Naive B cell (primary cell): ENCODE measurements around the gene AKR7A3. TPM values are rescaled to one million over a fixed set of nuclear protein-coding genes. Genes with fewer than 3 reads are reported as not detected.
"Not testable (repeated sequence)": the region's sequence is repeated elsewhere in the genome, so short reads cannot be mapped to it uniquely, and the experiment has no call there.

Source experiments
- ATAC-seq, 2 donors: fragments of 150-1000 bp; cut with Tn5 transposase; 2 replicates each; pipeline ENCODE4 v1.10.0; 2021; ENCODE audit warnings: low read depth in 2 of 2, mild to moderate bottlenecking in 2 of 2, moderate library complexity in 2 of 2
- DNase-seq: peaks from one replicate; pipeline ENCODE4 v3.0.0; 2022
- H3K27ac Mint-ChIP-seq, 6 donors: one replicate each; pipeline ENCODE4 v1.8.0; 2020 to 2022; ENCODE audit warnings: mild to moderate bottlenecking in 6 of 6, mixed read lengths in 6 of 6, moderate library complexity in 5 of 6, inconsistent platforms in 2 of 6
- H3K27me3 Mint-ChIP-seq, 3 donors: one replicate each; pipeline ENCODE4 v1.8.0; 2021 to 2022; ENCODE audit warnings: mixed read lengths in 3 of 3, mild to moderate bottlenecking in 1 of 3
- H3K36me3 Mint-ChIP-seq, 2 donors: one replicate each; pipeline ENCODE4 v1.8.0; 2020 to 2022; ENCODE audit warnings: mixed read lengths in 2 of 2, inconsistent platforms in 1 of 2, mild to moderate bottlenecking in 1 of 2
- H3K4me1 Mint-ChIP-seq, 3 donors: one replicate each; pipeline ENCODE4 v1.8.0; 2020 to 2022; ENCODE audit warnings: mixed read lengths in 3 of 3, inconsistent platforms in 1 of 3, mild to moderate bottlenecking in 1 of 3, moderate library complexity in 1 of 3
- H3K4me3 Mint-ChIP-seq, 8 donors: one replicate each; pipeline ENCODE4 v1.8.0; 2020 to 2022; ENCODE audit warnings: mild to moderate bottlenecking in 8 of 8, mixed read lengths in 8 of 8, moderate library complexity in 8 of 8, inconsistent platforms in 2 of 8
- H3K9me3 Mint-ChIP-seq, 7 donors: one replicate each; pipeline ENCODE4 v1.8.0; 2020 to 2022; ENCODE audit warnings: mixed read lengths in 7 of 7, mild to moderate bottlenecking in 5 of 7, inconsistent platforms in 2 of 7, moderate library complexity in 1 of 7
- polyA plus RNA-seq, 6 donors: library from polyadenylated mRNA; unstranded; fragments of 300-500 nt; fragmentation: Illumina TruSeq; gene quantifications; one replicate each; pipeline ENCODE4 v1.2.3, GENCODE V29; 2021; ENCODE audit warnings: low read depth in 6 of 6

Gene AKR7A3
- polyA plus RNA-seq, 6 donors from 2014 or later = 0.21 TPM; not detected in 5

DNA sequence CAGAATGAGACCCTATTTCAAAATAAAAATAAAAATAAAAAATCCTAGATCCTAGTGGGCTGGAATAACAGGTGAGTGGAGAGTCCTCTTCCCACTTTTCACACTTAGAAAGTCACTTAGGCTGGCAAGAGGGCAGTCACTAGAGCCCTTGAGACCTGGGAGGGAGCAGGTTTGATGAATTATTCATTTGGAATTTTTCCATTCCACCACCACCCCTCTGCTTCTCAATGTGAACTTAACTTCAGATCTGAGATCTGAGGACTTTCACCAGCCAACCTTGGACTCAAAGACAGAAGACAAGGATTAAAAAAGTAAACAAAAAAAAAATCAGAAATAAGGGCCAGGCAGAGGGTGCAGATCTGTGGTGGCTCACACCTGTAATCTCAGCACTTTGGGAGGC, 16.5 kb downstream of the AKR7A3 start:
- DNase-seq (no peak), ATAC-seq (no peak)
- H3K4me1 Mint-ChIP-seq = peaks cover 0 to 8% (median 6%) of the 10 kb centered on the region in 3 donors
- no peak overlapping the region for H3K27ac Mint-ChIP-seq
- peaks cover 0 to 22% (median 16%) of the 10 kb centered on the region in 7 donors for H3K9me3 Mint-ChIP-seq
- H3K4me3 Mint-ChIP-seq = no peak overlapping the region
- H3K36me3 Mint-ChIP-seq = peaks cover 12 to 15% of the 10 kb centered on the region in 2 donors
- H3K27me3 Mint-ChIP-seq = peaks cover 13 to 36% (median 14%) of the 10 kb centered on the region in 3 donors

- Mint-ChIP-seq H3K27ac (peak overlapping the region in 1 of 6 donors; percentile 82), H3K36me3 (peaks cover 7 to 15% of the 10 kb centered on the region in 2 donors), H3K9me3 (peaks cover 0 to 17% (median 10%) of the 10 kb centered on the region in 7 donors), H3K27me3 (peaks cover 13 to 31% (median 14%) of the 10 kb centered on the region in 3 donors)
- ATAC-seq, DNase-seq, H3K4me3 Mint-ChIP-seq, H3K4me1 Mint-ChIP-seq: not testable (repeated sequence)
Observed at GRCh38 chr1:19270343-19270730, 18.2 kb downstream of the AKR7A3 start.

GRCh38 chr1:19269427-19270342, 18.9 kb downstream of the AKR7A3 start:
- ATAC-seq, DNase-seq, H3K4me1 Mint-ChIP-seq: not testable (repeated sequence)
- H3K4me3 Mint-ChIP-seq = peak overlapping the region in 1 of 8 donors; percentile 56
- H3K27me3 Mint-ChIP-seq = peaks cover 13 to 28% (median 14%) of the 10 kb centered on the region in 3 donors
- H3K9me3 Mint-ChIP-seq = peaks cover 0 to 11% (median 5%) of the 10 kb centered on the region in 7 donors
- peak overlapping the region in 1 of 6 donors; percentile 47 for H3K27ac Mint-ChIP-seq
- peaks cover 6 to 13% of the 10 kb centered on the region in 2 donors for H3K36me3 Mint-ChIP-seq

DNA sequence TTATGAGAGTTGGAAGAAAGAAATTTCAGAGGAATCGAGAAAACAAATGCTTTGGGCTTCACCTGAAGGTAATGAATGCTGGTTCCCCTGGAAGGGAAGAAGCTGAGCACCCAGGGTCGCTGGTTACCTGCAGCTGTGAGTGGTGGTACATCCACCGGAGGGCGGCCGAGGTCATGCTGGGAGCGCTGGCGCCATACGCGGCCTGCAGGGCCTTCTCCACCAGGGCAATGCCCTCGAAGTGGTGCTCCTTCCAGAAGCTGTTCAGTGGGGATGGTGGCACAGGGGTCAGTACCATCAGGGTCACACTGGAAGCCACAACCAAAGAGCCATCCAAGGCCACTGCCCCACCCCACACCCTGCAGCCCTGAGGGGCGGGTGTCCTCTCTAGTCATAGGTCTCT, 20.1 kb downstream of the AKR7A3 start:
- Mint-ChIP-seq H3K9me3 (peaks cover 0 to 6% (median 3%) of the 10 kb centered on the region in 7 donors), H3K27ac (peak overlapping the region in 2 of 6 donors; percentile 33 to 52), H3K4me1 (peaks cover 0 to 6% (median 5%) of the 10 kb centered on the region in 3 donors), H3K27me3 (peaks cover 9 to 20% (median 10%) of the 10 kb centered on the region in 3 donors), H3K4me3 (no peak overlapping the region), H3K36me3 (peaks cover 6 to 7% of the 10 kb centered on the region in 2 donors)
- ATAC-seq = no peak
- DNase-seq = no peak

- H3K4me1 Mint-ChIP-seq = no peaks in the 10 kb centered on the region
Observed at GRCh38 chr1:19262744-19263143, 25.8 kb downstream of the AKR7A3 start.

GRCh38 chr1:19262047-19262446, 26.5 kb downstream of the AKR7A3 start:
- Mint-ChIP-seq H3K4me1 (no peaks in the 10 kb centered on the region), H3K36me3 (peaks cover 0 to 11% of the 10 kb centered on the region in 2 donors), H3K9me3 (no peaks in the 10 kb centered on the region), H3K4me3 (no peak overlapping the region), H3K27ac (no peak overlapping the region), H3K27me3 (no peaks in the 10 kb centered on the region)
- DNase-seq = no peak
- no peak for ATAC-seq

More at GRCh38 chr1:19262744-19263143, 25.8 kb downstream of the AKR7A3 start:
- Mint-ChIP-seq H3K4me3 (no peak overlapping the region), H3K9me3 (no peaks in the 10 kb centered on the region), H3K27me3 (no peaks in the 10 kb centered on the region), H3K36me3 (peaks cover 0 to 6% of the 10 kb centered on the region in 2 donors), H3K27ac (no peak overlapping the region)
- no peak for DNase-seq
- no peak for ATAC-seq

DNA sequence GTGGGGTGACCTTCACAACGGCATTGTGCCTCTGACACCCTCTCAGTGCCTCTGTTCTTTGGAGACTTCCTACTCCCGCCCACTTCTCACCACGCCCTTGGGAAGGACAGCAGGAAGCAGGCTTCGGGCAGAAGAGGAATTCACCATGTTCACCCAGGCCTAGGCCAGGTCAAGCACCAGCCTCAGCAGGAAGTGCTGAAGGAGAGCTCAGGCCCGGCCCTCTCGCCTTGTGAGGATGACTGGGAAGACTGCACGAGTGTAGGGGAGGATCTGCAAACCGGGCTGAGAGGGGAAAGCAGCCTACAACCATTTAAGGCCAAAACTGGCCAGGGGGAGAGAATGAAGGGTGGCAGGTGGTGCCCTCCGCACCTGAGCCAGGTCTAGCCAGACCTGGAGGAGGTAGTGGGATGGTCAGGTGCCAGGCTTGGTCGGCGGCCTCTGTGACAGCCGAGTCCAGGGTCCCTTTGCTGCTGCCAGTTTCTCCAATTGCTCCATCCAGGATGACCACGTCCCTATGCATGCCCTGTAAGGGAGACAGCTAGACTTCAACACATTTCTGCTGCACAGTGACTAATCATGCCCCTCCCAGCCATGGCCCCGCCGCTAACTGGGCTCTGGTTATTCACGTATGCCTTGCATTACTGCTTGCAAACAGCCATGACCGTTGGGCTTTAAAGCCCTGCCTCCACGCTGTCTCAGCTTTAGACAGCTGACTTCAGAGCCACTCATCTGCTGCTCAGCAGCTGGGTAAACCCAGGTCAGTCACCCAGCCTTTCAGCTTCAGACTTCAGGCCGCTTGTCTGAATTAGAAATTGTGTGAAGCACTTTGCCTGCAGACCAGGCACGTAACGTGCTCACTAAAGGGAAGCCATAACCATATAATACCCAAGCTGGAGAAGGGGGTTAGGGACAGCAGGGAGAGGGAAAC, 28.1 kb downstream of the AKR7A3 start:
- no peak overlapping the region for H3K4me3 Mint-ChIP-seq
- no peak for DNase-seq
- H3K27me3 Mint-ChIP-seq = no peaks in the 10 kb centered on the region
- H3K27ac Mint-ChIP-seq = peak overlapping the region in 3 of 6 donors; percentile 12 to 67 (median 47)
- H3K9me3 Mint-ChIP-seq = no peaks in the 10 kb centered on the region
- H3K4me1 Mint-ChIP-seq = no peaks in the 10 kb centered on the region
- ATAC-seq = no peak
- peaks cover 0 to 13% of the 10 kb centered on the region in 2 donors for H3K36me3 Mint-ChIP-seq

DNA sequence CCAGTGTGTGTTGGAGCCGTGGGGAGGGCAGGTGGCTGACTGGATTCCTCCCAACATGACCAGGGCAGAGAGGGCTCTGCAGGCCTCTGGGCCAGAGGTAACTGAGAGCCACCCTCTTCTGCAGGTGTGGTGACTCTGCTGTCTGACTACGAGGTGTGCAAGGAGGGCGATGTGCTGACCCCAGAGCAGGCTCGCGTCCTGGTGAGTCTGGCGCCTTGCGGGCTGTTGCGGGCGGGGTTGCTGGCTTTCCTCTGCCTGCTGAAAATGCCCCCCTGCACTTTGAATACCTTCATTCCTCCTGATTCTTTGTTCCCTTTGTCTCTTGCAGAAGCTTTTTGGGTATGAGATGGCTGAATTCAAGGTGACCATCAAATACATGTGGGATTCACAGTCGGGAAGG, 30.2 kb downstream of the AKR7A3 start:
- H3K4me1 Mint-ChIP-seq = peaks cover 5 to 10% (median 8%) of the 10 kb centered on the region in 3 donors
- DNase-seq (no peak), ATAC-seq (no peak)
- H3K9me3 Mint-ChIP-seq = no peaks in the 10 kb centered on the region
- H3K4me3 Mint-ChIP-seq = no peak overlapping the region
- H3K27me3 Mint-ChIP-seq = no peaks in the 10 kb centered on the region
- H3K36me3 Mint-ChIP-seq = peaks cover 0 to 13% of the 10 kb centered on the region in 2 donors
- H3K27ac Mint-ChIP-seq = peak overlapping the region in 1 of 6 donors; percentile 67

DNA sequence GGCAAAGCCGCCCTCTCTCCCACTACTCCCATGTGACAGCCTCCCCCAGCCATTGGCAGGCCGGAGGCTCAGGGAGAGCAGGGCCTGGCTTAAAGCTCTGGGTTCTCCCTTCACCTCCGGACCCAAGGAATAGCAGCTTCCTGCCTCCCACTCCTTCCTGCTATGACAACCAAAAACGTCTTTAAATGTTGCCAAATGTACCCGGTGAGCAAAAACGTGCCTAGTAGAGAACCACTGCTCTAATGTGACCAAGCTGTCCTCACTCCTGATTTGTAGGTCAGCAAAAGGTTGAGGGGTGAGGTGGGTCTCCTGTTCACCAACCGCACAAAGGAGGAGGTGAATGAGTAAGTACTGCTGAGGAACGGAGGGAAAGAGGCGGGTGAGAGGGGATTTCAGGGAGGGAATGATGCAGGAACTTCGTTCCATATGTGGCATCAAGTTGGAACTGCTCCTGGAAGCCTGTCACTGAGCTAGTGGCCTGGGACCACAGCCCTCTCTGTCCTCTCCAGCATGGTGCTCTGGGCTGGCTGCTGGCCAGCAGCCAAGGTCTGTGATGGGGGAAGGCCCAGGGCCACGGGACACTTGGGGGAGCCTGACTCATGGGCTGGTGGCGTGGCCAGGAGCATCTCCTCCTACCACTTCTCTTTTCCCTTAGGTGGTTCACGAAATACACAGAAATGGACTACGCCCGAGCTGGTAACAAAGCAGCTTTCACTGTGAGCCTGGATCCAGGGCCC, 31.2 kb downstream of the AKR7A3 start:
- peak overlapping the region in 1 of 8 donors; percentile 15 for H3K4me3 Mint-ChIP-seq
- ATAC-seq (no peak), DNase-seq (no peak)
- H3K27me3 Mint-ChIP-seq = no peaks in the 10 kb centered on the region
- H3K36me3 Mint-ChIP-seq = peaks cover 0 to 13% of the 10 kb centered on the region in 2 donors
- no peak overlapping the region for H3K27ac Mint-ChIP-seq
- peaks cover 14 to 20% (median 14%) of the 10 kb centered on the region in 3 donors for H3K4me1 Mint-ChIP-seq
- no peaks in the 10 kb centered on the region for H3K9me3 Mint-ChIP-seq

DNA sequence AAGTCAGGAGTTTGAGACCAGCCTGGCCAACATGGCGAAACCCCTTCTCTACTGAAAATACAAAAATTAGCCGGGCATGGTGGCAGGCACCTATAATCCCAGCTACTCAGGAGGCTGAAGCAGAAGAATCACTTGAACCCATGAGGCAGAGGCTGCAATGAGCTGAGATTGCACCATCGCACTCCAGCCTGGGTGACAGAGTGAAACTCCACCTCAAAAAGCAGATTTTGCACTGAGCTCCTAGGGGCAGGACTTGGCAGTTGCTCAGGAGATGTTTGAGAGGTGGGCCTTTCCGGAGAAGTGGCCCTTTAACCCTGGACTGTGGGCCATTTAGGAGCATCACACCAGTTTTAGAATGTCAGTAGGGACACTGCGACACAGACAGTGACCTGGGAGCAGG, 32.3 kb downstream of the AKR7A3 start:
- peaks cover 0 to 13% of the 10 kb centered on the region in 2 donors for H3K36me3 Mint-ChIP-seq
- not testable (repeated sequence) for ATAC-seq, H3K27ac Mint-ChIP-seq, H3K4me3 Mint-ChIP-seq, H3K9me3 Mint-ChIP-seq, DNase-seq, H3K27me3 Mint-ChIP-seq
- H3K4me1 Mint-ChIP-seq = peaks cover 20 to 25% (median 23%) of the 10 kb centered on the region in 3 donors

GRCh38 chr1:19255288-19255687, 33.3 kb downstream of the AKR7A3 start:
- Mint-ChIP-seq H3K36me3 (peaks cover 0 to 13% of the 10 kb centered on the region in 2 donors), H3K27me3 (no peaks in the 10 kb centered on the region), H3K9me3 (peaks cover 0 to 2% (median 0%) of the 10 kb centered on the region in 7 donors), H3K4me1 (peaks cover 26 to 35% (median 31%) of the 10 kb centered on the region in 3 donors), H3K4me3 (peak overlapping the region in 1 of 8 donors; percentile 99), H3K27ac (no peak overlapping the region)
- ATAC-seq = no peak
- DNase-seq = no peak

DNA sequence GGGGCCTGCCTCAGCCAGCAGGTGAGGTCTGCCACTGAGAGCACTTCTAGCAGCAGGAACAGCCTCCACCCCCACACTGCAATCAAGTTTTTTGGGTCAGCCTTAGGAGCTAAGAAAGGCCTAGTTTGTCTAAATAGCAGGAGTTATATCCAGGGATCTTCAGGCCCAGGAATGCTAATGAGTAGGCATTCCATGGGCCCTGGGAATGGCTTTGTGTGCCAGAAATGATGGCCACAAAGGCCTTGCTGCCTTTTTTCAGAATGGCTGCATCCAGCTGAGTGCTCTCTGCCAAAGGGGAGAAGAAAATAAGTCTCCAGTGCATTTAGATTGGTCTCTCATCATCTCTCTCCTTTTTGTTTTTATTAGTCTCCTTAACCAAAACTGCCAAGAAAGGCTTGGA, 34.2 kb downstream of the AKR7A3 start:
- Mint-ChIP-seq H3K9me3 (peaks cover 0 to 2% (median 0%) of the 10 kb centered on the region in 7 donors), H3K27me3 (no peaks in the 10 kb centered on the region), H3K4me1 (peaks cover 28 to 41% (median 33%) of the 10 kb centered on the region in 3 donors), H3K4me3 (peak overlapping the region in 1 of 8 donors; percentile 99), H3K36me3 (peaks cover 0 to 13% of the 10 kb centered on the region in 2 donors), H3K27ac (peak overlapping the region in 1 of 6 donors; percentile 61)
- ATAC-seq = no peak
- no peak for DNase-seq
